Kidney (tissue), 14 donors: ENCODE measurements around the gene FZD10. TPM values are rescaled to one million over a fixed set of nuclear protein-coding genes. Genes with fewer than 3 reads are reported as not detected.

ENCODE experiments used
- DNase-seq, 5 donors: peaks; one replicate each; pipeline ENCODE4 v3.0.0-alpha.2; 2013 to 2020
- FAIRE-seq: peaks from 2 replicates; lab custom pipeline; 2012; peaks lifted over from hg19 to GRCh38; lab: Jason Lieb, UNC
- H3K27ac ChIP-seq, 2 donors: one replicate each; pipeline ENCODE4 v1.7.0; 2013; ENCODE audit warnings: low read depth in 2 of 2, low read length in 2 of 2, inconsistent platforms in 1 of 2
- H3K27me3 ChIP-seq: one replicate; pipeline ENCODE4 v1.7.1; 2013; ENCODE audit warnings: low read length, inconsistent platforms; ENCODE audit not compliant: control insufficient read depth, insufficient read depth
- H3K36me3 ChIP-seq, 3 donors: one replicate each; pipeline versions ENCODE4 v1.7.0 to v1.7.1; 2013; ENCODE audit warnings: low read length in 3 of 3, control low read depth in 1 of 3, inconsistent platforms in 1 of 3; ENCODE audit not compliant: insufficient read depth in 3 of 3, control insufficient read depth in 2 of 3
- H3K4me1 ChIP-seq, 3 donors: one replicate each; pipeline versions ENCODE4 v1.7.0 to v1.7.1; 2013; ENCODE audit warnings: low read length in 3 of 3, inconsistent platforms in 1 of 3, low read depth in 1 of 3; ENCODE audit not compliant: control insufficient read depth in 2 of 3, insufficient read depth in 2 of 3
- H3K4me3 ChIP-seq, 3 donors: one replicate each; pipeline versions ENCODE4 v1.7.0 to v1.8.1; 2013; ENCODE audit warnings: low read length in 3 of 3, control low read depth in 1 of 3, inconsistent platforms in 1 of 3
- H3K9ac ChIP-seq, 3 donors: one replicate each; pipeline versions ENCODE4 v1.7.0 to v1.7.1; 2013; ENCODE audit warnings: low read length in 3 of 3, control low read depth in 1 of 3, inconsistent platforms in 1 of 3
- H3K9me3 ChIP-seq, 3 donors: one replicate each; pipeline versions ENCODE4 v1.7.0 to v1.7.1; 2013; ENCODE audit warnings: low read length in 3 of 3, control low read depth in 1 of 3, inconsistent platforms in 1 of 3; ENCODE audit not compliant: control insufficient read depth in 2 of 3, insufficient read depth in 1 of 3
- intact Hi-C: fragments of 100-400 bp; cut with DNase I; formaldehyde crosslinking; loops from one replicate; pipeline ENCODE4 v1.11.1; 2022
- polyA plus RNA-seq: library from polyadenylated mRNA; stranded (reverse); fragments of 350-450 nt; fragmentation: Illumina TruSeq; extraction: RNeasy Lipid Tissue Mini Kit (QIAGEN cat#74804); gene quantifications from one replicate; pipeline ENCODE4 v1.2.3, GENCODE V29; 2014; ENCODE audit warnings: low read depth, low replicate concordance; ENCODE audit not compliant: insufficient read depth
- total RNA-seq: library from RNA; stranded (reverse); fragmentation: NEBNext Ultra II Directional; extraction: Animal tissue kit (Norgen Biotek cat#: 25700); gene quantifications from one replicate; pipeline ENCODE4 v1.2.1, GENCODE V29; 2021
- TF ChIP-seq, protein P1 (sequence below): IDR thresholded peaks from 3 replicates; pipeline ENCODE4 v1.5.1; 2012; ENCODE audit warnings: mild to moderate bottlenecking, moderate library complexity, borderline replicate concordance; ENCODE audit not compliant: insufficient read depth; ENCODE audit errors: extremely low read depth
- donor health status: control.
- donor health status: control.
- donor health status: control.
- donor health status: control.
- donor health status: control.
- donor health status: DM: yes; HTN: yes; CAD: no.
- donor health status: Normal renal cell carcinoma (clear cell type).

Gene FZD10
- total and polyA plus RNA-seq, 2 donors from 2014 or later = 0.11 to 0.57 TPM

DNA sequence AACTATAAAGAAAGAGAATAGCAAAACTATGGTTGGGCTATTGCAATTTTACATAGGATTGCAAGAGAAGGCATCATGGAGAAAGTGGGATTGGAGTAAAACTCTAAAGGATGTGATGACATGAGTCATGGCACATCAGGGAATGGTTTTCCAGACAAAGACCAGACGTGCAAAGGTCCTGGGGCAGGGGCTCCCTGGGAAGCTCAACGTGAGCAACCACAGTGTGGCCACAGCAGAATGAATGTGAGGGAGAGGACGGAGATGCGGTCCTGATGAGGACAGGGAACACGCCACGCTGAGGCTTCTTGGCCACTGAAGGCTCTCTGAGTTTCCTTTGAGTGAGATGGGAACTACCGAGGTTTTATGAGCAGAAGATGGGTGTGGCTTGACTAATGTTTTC, 38.2 kb downstream of the FZD10 start:
- TF ChIP-seq, protein P1, sequence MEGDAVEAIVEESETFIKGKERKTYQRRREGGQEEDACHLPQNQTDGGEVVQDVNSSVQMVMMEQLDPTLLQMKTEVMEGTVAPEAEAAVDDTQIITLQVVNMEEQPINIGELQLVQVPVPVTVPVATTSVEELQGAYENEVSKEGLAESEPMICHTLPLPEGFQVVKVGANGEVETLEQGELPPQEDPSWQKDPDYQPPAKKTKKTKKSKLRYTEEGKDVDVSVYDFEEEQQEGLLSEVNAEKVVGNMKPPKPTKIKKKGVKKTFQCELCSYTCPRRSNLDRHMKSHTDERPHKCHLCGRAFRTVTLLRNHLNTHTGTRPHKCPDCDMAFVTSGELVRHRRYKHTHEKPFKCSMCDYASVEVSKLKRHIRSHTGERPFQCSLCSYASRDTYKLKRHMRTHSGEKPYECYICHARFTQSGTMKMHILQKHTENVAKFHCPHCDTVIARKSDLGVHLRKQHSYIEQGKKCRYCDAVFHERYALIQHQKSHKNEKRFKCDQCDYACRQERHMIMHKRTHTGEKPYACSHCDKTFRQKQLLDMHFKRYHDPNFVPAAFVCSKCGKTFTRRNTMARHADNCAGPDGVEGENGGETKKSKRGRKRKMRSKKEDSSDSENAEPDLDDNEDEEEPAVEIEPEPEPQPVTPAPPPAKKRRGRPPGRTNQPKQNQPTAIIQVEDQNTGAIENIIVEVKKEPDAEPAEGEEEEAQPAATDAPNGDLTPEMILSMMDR = no peak
- no peak overlapping the region for H3K9ac ChIP-seq

DNA sequence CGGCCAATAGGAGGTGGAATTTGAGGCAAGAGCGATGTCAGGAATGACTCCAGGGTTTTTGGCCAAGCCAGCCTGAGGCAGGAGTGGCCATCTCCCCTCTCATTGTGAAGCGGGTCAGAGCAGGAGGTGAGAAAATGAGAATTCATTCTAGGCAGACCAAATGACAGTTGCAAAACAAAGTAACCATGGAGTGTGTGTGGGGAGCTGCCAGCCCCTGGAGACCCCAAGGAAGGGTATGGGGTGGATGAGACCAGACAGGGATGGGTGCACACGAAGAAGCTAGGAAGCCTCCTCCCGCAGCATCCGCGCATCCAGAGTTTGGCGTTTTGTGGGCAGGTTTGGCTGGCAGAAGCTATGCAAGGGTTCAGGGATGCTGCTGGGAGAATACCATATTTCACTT, 38.8 kb downstream of the FZD10 start:
- intact Hi-C loops = no loop called here
- TF ChIP-seq, protein P1 = no peak
- Histone ChIP-seq H3K4me3 (no peak overlapping the region), H3K27me3 (no peaks in the 10 kb centered on the region), H3K27ac (no peak overlapping the region), H3K4me1 (no peaks in the 10 kb centered on the region), H3K36me3 (no peaks in the 10 kb centered on the region), H3K9ac (no peak overlapping the region), H3K9me3 (peaks cover 0 to 6% (median 0%) of the 10 kb centered on the region in 3 donors)
- FAIRE-seq (no peak), DNase-seq (no peak)

More for the DNA sequence above, 38.2 kb downstream of the FZD10 start:
- DNase-seq = no peak
- no peak for FAIRE-seq
- H3K27me3 ChIP-seq = no peaks in the 10 kb centered on the region
- H3K9me3 ChIP-seq = peaks cover 0 to 6% (median 0%) of the 10 kb centered on the region in 3 donors
- H3K36me3 ChIP-seq = no peaks in the 10 kb centered on the region
- no peak overlapping the region for H3K27ac ChIP-seq
- H3K4me1 ChIP-seq = no peaks in the 10 kb centered on the region
- intact Hi-C loops = no loop called here
- no peak overlapping the region for H3K4me3 ChIP-seq

DNA sequence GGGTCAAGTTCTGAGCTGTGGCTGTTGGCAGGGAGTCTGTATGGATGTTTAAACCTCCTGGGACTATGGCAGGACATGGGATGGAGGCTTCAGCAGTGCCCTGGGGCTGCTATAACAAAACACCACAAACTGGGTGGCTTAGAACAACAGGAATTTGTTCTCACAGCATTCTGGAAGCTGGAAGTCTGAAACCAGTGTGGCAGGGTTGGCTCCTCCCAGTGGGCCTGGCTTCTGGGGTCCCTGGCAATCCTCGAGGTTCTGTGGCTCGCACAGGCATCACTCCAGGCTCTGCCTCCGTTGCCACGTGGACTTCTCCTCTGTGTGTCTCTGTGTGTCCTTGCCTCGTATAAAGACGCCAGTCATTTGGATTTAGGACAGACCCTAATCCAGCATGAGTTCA, 39.9 kb downstream of the FZD10 start:
- TF ChIP-seq, protein P1 = no peak
- FAIRE-seq = no peak
- H3K9me3 ChIP-seq = peaks cover 0 to 6% (median 0%) of the 10 kb centered on the region in 3 donors
- intact Hi-C loops = no loop called here
- no peak overlapping the region for H3K9ac ChIP-seq
- DNase-seq = no peak
- H3K36me3 ChIP-seq = no peaks in the 10 kb centered on the region
- no peaks in the 10 kb centered on the region for H3K4me1 ChIP-seq
- H3K4me3 ChIP-seq = no peak overlapping the region
- H3K27me3 ChIP-seq = no peaks in the 10 kb centered on the region
- no peak overlapping the region for H3K27ac ChIP-seq

DNA sequence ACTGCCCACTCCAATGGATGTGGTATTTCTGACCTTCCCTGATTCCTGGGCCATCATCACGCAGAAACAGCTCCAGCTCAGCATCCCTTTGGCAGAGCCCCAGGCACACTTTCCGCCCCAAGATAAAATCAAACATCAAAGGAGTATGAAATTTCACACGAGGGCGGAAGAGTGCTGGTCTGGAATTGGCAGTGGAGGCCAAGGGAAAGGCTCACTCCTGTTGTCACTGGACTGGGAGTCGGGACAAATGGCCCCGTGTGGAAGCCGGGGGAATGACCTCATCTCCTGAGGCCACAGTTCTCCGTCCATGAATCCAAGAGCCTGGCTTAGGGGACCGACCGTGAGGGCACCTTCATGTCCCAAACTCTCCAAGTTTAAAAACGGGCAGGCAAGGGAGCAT, 40.9 kb downstream of the FZD10 start:
- peaks cover 0 to 6% (median 0%) of the 10 kb centered on the region in 3 donors for H3K9me3 ChIP-seq
- no peak overlapping the region for H3K27ac ChIP-seq
- H3K36me3 ChIP-seq = no peaks in the 10 kb centered on the region
- DNase-seq = no peak
- H3K27me3 ChIP-seq = no peaks in the 10 kb centered on the region
- TF ChIP-seq, protein P1 = no peak
- FAIRE-seq = no peak
- H3K4me1 ChIP-seq = no peaks in the 10 kb centered on the region
- no peak overlapping the region for H3K4me3 ChIP-seq
- intact Hi-C loops = no loop called here
- no peak overlapping the region for H3K9ac ChIP-seq
